NT2/D1 (cell line): ENCODE measurements around the gene CDH3.

Experiments used
- SUZ12 ChIP-seq: IDR thresholded peaks from 2 replicates; pipeline ENCODE4 v1.6.1; 2011; ENCODE audit not compliant: insufficient read length, insufficient read depth; ENCODE audit errors: extremely low read depth
- YY1 ChIP-seq: IDR thresholded peaks from 2 replicates; pipeline ENCODE4 v1.6.1; 2011; ENCODE audit not compliant: insufficient read length, insufficient read depth

- TF ChIP-seq YY1, result no peak
- TF ChIP-seq SUZ12, result no peak
Measured at GRCh38 chr16:68640972-68641371, 4.1 kb upstream of the CDH3 start.
